ENCODE measurements around the gene CEBPZ.
"Not testable (repeated sequence)": the region's sequence is repeated elsewhere in the genome, so short reads cannot be mapped to it uniquely, and the experiment has no call there.

CEBPZ gene

DNA sequence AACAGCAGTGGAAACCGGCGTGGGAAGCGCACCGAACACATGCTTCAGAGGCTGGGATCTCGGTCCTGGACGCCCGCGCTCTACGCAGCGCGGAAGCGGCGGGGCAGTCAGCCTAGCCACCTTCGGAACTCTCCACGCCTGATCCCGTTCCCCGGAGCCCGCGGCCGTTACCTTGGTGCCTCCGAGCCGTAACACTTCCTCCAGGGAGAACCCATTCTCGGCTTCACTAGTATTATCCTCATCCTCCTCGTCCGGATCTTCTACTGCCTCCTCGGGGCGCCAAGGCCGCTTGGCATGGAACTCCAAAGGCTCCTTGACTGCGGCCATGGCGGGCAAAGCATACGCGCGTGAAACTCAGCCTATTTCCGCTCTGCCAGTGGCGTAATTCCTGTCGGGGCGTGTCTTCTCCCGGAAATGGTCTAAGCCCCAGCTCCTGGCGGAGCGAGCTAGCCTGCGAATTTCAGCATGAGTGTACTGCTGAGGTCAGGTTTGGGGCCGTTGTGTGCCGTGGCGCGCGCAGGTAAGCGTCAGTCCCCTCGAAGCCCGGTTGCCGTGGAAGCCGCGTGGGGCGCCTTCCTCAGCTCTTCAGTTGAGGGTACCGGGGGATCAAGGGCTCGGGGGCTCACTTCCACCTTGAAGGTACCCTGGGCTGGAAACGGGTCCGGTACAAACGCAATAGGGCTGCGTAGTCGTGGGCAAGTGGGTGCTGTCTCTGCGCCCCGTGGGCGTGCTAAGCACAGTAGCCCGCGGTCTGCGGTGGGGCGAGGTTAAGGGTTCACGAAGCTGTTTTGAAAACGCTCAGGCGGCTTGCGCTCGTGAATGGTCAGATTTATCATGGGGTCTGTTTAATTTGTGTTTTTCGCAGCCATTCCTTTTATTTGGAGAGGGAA lies at the start of gene CEBPZ, which contains the start of gene NDUFAF7:
Gene CEBPZ (minus strand): TSS at position 356 of the 890 bp plus-strand sequence. CDS start 29 bp downstream, at position 327.
Gene NDUFAF7 (plus strand): TSS at position 418 of the 890 bp plus-strand sequence. CDS start 48 bp downstream, at position 466.
- peak; percentile 78 for DNase-seq

- no peak for DNase-seq
These were observed 44.9 kb upstream of the CEBPZ start for GRCh38 chr2:37276291-37276690.

DNA sequence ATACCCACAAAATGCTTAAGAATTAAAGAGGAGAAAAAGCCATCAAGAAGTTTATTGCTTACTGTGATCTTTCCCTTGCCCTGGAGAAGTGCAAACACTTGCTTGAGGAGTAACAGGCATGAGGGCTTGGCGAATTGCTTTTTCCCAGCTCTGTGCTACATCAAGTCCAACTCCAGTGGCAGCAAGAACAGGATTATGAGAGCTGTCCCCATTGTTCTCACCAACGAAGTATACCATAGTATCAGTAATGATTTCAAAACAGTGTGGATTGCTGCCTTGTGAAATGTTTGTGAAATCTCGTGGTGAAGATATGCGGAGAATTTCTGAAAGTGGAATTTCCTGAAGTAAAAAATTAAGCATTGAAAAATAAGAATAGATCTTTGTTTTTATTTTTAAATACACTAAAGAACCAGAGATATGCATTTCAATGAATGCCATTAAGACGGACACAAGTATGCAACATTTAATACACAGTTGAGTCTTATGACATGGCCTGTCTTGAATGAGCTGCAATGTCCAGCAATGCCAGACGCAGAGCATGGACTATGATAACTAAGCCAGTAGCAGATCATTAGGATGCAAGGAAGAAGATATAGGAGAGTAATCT lies 43.1 kb upstream of the CEBPZ start:
- no peak for DNase-seq

DNA sequence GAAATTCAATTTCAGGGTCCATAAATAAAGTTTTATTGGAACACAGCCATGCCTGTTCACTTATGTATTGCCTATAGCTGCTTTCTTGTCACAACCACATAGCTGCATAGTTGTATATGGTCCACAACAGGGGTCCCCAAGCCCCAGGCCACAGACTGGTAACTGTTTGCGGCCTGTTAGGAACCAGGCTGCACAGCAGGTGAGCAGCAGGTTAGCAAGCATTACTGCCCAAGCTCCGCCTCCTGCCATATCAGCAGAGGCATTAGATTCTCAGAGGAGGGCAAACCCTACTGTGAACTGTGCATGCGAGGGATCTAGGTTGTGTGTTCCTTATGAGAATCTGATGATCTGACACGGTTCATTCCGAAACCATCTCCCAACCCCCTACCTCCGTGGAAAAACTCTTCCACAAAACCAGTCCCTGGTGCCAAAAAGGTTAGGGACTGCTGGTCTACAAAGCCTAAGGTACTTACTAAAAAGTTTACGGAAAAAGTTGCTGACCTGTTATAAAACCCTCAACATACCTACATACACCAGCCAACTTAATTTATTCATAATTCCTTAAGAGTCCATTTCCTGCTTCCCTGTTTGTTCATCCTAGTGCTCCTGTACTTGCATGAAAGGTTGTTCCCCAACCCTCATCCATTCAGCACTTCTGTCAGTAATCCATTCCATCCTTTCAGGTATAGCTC lies 40.1 kb upstream of the CEBPZ start:
- DNase-seq: no peak

DNA sequence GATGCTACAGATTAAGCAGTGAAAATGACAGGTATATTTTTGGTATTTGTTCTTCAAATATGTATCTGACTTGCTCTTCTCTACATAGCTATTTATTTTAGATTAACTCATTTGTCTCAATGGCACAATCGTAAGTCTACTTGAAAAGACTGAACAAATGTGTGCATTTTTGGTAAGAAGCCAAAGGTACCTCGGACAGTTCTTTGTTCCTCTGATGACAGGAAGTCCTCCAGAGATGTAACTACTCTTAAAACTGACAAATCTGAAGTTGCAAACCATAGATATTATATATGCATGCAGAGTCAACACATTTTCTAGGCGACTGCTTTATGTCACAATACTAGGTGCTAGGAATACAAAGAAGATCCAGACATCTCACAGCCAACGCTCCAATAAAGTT lies 36.7 kb upstream of the CEBPZ start:
- DNase-seq: no peak

GRCh38 chr2:37267685-37268084 lies 36.3 kb upstream of the CEBPZ start:
- no peak for DNase-seq

DNA sequence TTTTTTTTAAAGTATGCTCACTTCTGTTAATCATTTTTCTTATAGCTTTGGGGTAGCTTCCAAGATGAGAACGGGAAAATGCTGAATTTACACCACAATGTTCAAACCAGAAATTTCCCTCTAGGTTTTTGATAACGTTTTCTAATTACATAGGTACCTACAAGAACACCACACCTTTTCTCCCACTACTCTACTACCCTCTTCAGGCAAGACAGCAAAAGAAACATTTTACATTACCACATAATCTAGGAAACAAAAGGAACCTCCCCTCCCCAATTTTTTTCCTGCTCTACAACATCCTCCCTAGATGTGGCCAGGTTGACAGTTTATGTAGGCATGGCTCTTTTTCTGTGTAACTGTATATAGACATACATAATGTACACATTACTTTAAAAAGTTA lies 32.4 kb upstream of the CEBPZ start:
- no peak for DNase-seq

GRCh38 chr2:37262522-37262921 lies 31.1 kb upstream of the CEBPZ start:
- DNase-seq: no peak

- DNase-seq: no peak
These were observed 19.7 kb upstream of the CEBPZ start for GRCh38 chr2:37250869-37251740.

- DNase-seq: no peak
These were observed 14.8 kb upstream of the CEBPZ start for GRCh38 chr2:37246205-37246604.

- no peak for DNase-seq
These were observed 13.4 kb upstream of the CEBPZ start for GRCh38 chr2:37244755-37245154.

- no peak for DNase-seq
These were observed 12.6 kb upstream of the CEBPZ start for GRCh38 chr2:37244017-37244416.

DNA sequence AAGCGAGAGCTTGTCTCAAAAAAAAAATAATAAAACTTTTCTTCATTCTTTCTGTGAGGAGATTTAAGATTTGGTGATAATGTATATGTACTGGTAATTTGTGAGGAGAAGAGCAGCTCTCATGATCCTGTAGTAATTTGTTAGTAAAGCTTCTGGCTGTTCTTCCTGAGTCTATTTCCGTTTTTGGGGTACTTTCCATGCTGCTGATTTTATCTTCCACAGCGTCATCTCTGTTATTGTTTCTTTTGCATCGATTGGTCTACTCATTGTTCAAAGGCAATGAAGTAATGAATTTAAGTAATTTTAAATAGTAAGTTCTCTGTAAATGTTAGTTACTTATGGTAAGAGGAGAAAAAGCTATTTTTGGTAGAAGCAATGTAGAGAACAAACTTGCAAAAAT lies 12.0 kb upstream of the CEBPZ start:
- no peak for DNase-seq

- no peak for DNase-seq
These were observed 936 bp upstream of the CEBPZ start for GRCh38 chr2:37232131-37232933.

DNA sequence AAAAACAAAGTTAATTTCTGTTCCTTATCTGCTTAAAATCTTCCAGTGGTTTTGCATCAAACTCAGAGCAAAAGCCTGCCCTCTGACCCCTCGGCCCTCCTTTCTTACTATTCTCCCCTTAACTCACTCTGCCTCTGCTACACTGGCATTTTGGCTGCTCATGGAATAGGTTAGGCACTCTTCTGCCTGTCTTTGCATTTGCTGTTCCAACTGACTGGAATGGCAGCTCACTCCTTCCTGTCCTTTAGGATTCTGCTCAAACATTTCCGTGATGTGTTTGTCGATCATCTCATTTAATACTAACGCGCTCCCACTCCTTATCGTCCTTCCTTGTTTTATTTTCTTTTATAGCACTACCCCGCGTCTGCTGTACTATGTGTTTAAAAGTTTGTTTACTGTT lies 815 bp downstream of the CEBPZ start:
- no peak for DNase-seq

DNA sequence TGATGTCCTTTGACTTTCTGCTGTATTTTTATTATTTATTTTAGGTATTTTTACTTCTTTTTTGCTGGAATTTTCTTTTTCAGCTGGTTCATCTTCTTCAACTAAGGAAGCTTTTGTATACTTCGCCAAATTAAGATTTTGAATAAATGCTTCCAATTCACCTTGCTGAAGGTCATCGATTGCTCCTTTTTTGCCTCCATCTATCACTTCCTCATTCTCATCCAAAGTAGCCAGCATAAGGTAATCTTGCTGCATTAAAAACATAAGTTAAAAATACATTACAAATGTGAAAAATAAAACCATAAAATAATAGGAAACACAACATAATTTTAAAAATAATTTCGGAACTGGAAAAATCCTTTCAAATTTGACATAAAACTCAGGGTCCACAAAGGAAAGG lies 2.6 kb downstream of the CEBPZ start:
- no peak for DNase-seq

DNA sequence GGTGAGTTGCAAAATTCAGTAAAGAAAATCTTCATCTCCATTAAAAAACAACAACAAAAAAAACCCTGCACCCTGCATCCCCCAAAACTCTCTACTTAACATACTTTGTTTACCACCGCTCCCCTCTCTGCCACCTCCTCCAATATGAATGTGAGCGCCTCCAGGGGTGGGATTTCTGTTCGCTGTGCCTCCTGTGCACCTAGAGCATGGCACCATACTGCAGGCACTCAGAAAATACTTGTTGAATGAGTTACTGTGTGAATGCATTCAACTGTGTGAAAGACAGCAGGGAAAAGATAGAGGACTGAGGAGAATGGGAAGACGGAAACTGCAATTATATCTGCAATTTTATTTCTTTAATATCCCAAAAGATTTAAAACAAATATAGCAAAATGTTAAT lies 4.5 kb downstream of the CEBPZ start:
- DNase-seq: no peak

DNA sequence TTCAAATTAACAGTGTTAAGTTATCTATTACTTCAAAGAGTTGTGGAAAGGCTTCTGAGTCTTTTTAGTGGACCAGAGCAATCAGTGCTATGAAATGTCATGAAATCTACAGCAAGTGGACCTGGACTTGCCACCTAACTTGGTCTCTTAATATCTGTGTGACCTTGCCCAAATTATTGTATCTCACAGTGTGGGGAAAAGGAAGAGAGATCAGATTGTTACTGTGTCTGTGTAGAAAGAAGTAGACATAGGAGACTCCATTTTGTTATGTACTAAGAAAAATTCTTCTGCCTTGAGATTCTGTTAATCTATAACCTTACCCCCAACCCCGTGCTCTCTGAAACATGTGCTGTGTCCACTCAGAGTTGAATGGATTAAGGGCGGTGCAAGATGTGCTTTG lies 6.3 kb downstream of the CEBPZ start:
- DNase-seq: not testable (repeated sequence)

- no peak for DNase-seq
These were observed 7.3 kb downstream of the CEBPZ start for GRCh38 chr2:37224063-37224462.

GRCh38 chr2:37223131-37223530 lies 8.3 kb downstream of the CEBPZ start:
- DNase-seq: no peak

GRCh38 chr2:37219046-37219445 lies 12.3 kb downstream of the CEBPZ start:
- no peak for DNase-seq

DNA sequence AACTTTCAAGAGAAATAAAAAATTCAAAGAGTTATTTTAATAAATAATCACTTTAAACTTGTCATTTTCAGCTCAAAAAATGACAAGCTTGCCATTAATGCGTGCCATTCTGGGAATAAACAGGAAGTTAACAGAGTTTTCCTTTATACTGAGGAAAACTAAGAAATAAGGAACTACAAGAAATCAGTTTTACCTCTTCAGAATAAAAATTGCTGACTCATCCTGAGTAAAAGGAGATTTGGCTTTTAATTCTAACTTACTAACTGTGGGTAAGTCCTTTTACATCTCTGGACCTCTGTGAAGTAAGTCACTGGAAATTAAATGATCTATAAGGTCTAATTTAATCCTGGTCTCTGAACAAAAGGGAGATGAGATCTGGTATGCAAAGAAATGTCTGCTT lies 16.1 kb downstream of the CEBPZ start:
- DNase-seq: no peak

Data from GDM1 (cell line).